GM12878 (cell line): ENCODE measurements around the gene AOC3. TPM values are rescaled to one million over a fixed set of nuclear protein-coding genes. Genes with fewer than 3 reads are reported as not detected.

Experiments used
- ATAC-seq: fragments of 200-7000 bp; cut with Tn5 transposase; 3 replicates; pipeline ENCODE4 v1.9.1; 2020; ENCODE audit warnings: mild to moderate bottlenecking, moderate library complexity
- BruUV-seq: library from RNA; stranded (reverse); fragments of 400-500 nt; replicated peaks from 2 replicates; lab custom pipeline; 2021; lab: Mats Ljungman, UMichigan
- CTCF ChIA-PET: fragments of 300-600 bp; sonication (Branson Sonifier 250); formaldehyde crosslinking; extraction: SDS; loops from one replicate; lab custom pipeline; 2021; ENCODE audit warnings: inconsistent platforms; lab: Yijun Ruan, JAX
- POLR2A ChIA-PET: fragments of 350-600 bp; formaldehyde crosslinking; extraction: SDS; loops from one replicate; lab custom pipeline; 2021; ENCODE audit warnings: inconsistent platforms; lab: Charles Lee
- RAD21 ChIA-PET: fragments of 300-600 bp; sonication (Branson Sonifier 250); formaldehyde crosslinking; loops from one replicate; lab custom pipeline; 2023; ENCODE audit warnings: antibody characterized with exemption; ENCODE audit not compliant: unreplicated experiment; lab: Charles Lee
- SMC1A ChIA-PET: fragments of 300-600 bp; sonication (Branson Sonifier 250); formaldehyde crosslinking; loops from one replicate; lab custom pipeline; 2023; ENCODE audit not compliant: unreplicated experiment, uncharacterized antibody; lab: Charles Lee
- DNase-seq: peaks from one replicate; pipeline ENCODE4 v3.0.0-alpha.2; 2011; ENCODE audit warnings: low read depth, low spot score
- FAIRE-seq: peaks from 3 replicates; lab custom pipeline; 2011; peaks lifted over from hg19 to GRCh38; lab: Jason Lieb, UNC
- H2AFZ ChIP-seq: 2 replicates; pipeline ENCODE4 v1.6.0; 2011; ENCODE audit warnings: low read depth, low read length, control low read depth; ENCODE audit not compliant: control insufficient read depth
- H3K27ac ChIP-seq: 2 replicates; pipeline ENCODE4 v1.5.1; 2011; ENCODE audit warnings: control low read depth; ENCODE audit not compliant: control insufficient read depth, insufficient read depth
- H3K27me3 ChIP-seq, 2 experiments: replicated peaks in 1 of 2; 2 replicates each; pipeline versions ENCODE4 v1.6.0 to v1.6.1; 2011; ENCODE audit warnings: low read length in 1 of 2; ENCODE audit not compliant: control insufficient read depth in 2 of 2, insufficient read depth in 2 of 2
- H3K36me3 ChIP-seq, 2 experiments: 2 replicates each; pipeline ENCODE4 v1.5.1; 2011; ENCODE audit warnings: low read length in 1 of 2; ENCODE audit not compliant: control insufficient read depth in 2 of 2, insufficient read depth in 2 of 2
- H3K4me1 ChIP-seq: 2 replicates; pipeline ENCODE4 v1.6.1; 2011; ENCODE audit warnings: mild to moderate bottlenecking, low read length, moderate library complexity, mixed read lengths; ENCODE audit not compliant: control insufficient read depth, insufficient read depth
- H3K4me2 ChIP-seq: 2 replicates; pipeline ENCODE4 v1.6.0; 2011; ENCODE audit warnings: control low read depth; ENCODE audit not compliant: control insufficient read depth, insufficient read depth
- H3K4me3 ChIP-seq: fragments of 200-600 bp; sonication (generic); 2 replicates; pipeline ENCODE4 v1.5.1; 2016
- H3K79me2 ChIP-seq: 2 replicates; pipeline ENCODE4 v1.6.0; 2011; ENCODE audit warnings: low read length; ENCODE audit not compliant: control insufficient read depth, insufficient read depth
- H3K9ac ChIP-seq: 2 replicates; pipeline ENCODE4 v1.8.0; 2011; ENCODE audit warnings: low read length, control low read depth, mixed read lengths; ENCODE audit not compliant: control insufficient read depth, insufficient read depth
- H3K9me3 ChIP-seq: replicated peaks from 3 replicates; pipeline ENCODE4 v1.5.1; 2011; ENCODE audit warnings: mild to moderate bottlenecking, low read length; ENCODE audit not compliant: control insufficient read depth, insufficient read depth
- H4K20me1 ChIP-seq: 2 replicates; pipeline ENCODE4 v1.6.0; 2011; ENCODE audit not compliant: control insufficient read depth, insufficient read depth
- ATF7 ChIP-seq: fragments of 450-650 bp; IDR thresholded peaks from 2 replicates; pipeline ENCODE4 v1.6.1; 2016; ENCODE audit warnings: low read depth, mild to moderate bottlenecking
- BRCA1 ChIP-seq: IDR thresholded peaks from 2 replicates; pipeline ENCODE4 v1.6.1; 2011; ENCODE audit warnings: low read depth, low read length, improper control_type of control experiment
- CBFB ChIP-seq: IDR thresholded peaks from 2 replicates; pipeline ENCODE4 v1.6.1; 2016; ENCODE audit warnings: antibody characterized with exemption, low read depth
- CREM ChIP-seq: IDR thresholded peaks from 2 replicates; pipeline ENCODE4 v1.6.1; 2014; ENCODE audit warnings: antibody characterized with exemption, low read depth
- E2F8 ChIP-seq: fragments of 450-650 bp; IDR thresholded peaks from 2 replicates; pipeline ENCODE4 v1.6.1; 2018; ENCODE audit warnings: mild to moderate bottlenecking, low read depth, moderate library complexity; ENCODE audit not compliant: partially characterized antibody
- EED ChIP-seq: sonication (generic); IDR thresholded peaks from 2 replicates; pipeline ENCODE4 v1.6.1; 2016; ENCODE audit warnings: antibody characterized with exemption, low read depth
- EGR1 ChIP-seq, 2 experiments: IDR thresholded peaks; 1 replicate in 1 of 2; 2 replicates in 1 of 2; pipeline ENCODE4 v1.6.1; 2011 to 2012; ENCODE audit warnings: low read depth in 2 of 2, low read length in 2 of 2, borderline replicate concordance in 1 of 2, mild to moderate bottlenecking in 1 of 2, moderate library complexity in 1 of 2
- FOXM1 ChIP-seq: IDR thresholded peaks from 2 replicates; pipeline ENCODE4 v1.6.1; 2012; ENCODE audit warnings: low read depth, mild to moderate bottlenecking, inconsistent platforms, low read length, moderate library complexity
- IRF4 ChIP-seq: IDR thresholded peaks from 2 replicates; pipeline ENCODE4 v1.6.1; 2011; ENCODE audit warnings: low read depth, low read length
- MTA2 ChIP-seq: fragments of 450-650 bp; IDR thresholded peaks from 2 replicates; pipeline ENCODE4 v1.6.1; 2016; ENCODE audit warnings: low read depth, mild to moderate bottlenecking, moderate library complexity
- NBN ChIP-seq: fragments of 450-650 bp; IDR thresholded peaks from 2 replicates; pipeline ENCODE4 v1.6.1; 2016
- ZNF24 ChIP-seq: fragments of 450-650 bp; IDR thresholded peaks from 2 replicates; pipeline ENCODE4 v1.6.1; 2017; ENCODE audit warnings: antibody characterized with exemption, mild to moderate bottlenecking
- ZZZ3 ChIP-seq: IDR thresholded peaks from 2 replicates; pipeline ENCODE4 v1.6.1; 2011; ENCODE audit warnings: low read depth; ENCODE audit not compliant: control insufficient read depth, insufficient read length
- WGBS: methylation state at CpG from one replicate; pipeline ENCODE4 v1.1.6; 2016; ENCODE audit warnings: low lambda C conversion rate; ENCODE audit not compliant: insufficient replicate concordance, insufficient coverage; ENCODE audit errors: missing lambda C conversion rate; 5-methylcytosine and 5-hydroxymethylcytosine counted together
- in situ Hi-C: fragments of 300-500 bp; cut with MboI; formaldehyde crosslinking; loops from 9 replicates; pipeline ENCODE4 v1.14.3; 2018; ENCODE audit warnings: mixed read lengths
- intact Hi-C: fragments of 100-400 bp; cut with micrococcal nuclease; formaldehyde crosslinking; loops from one replicate; pipeline ENCODE4 v1.14.2; 2022; ENCODE audit not compliant: unreplicated experiment
- polyA plus RNA-seq, 11 experiments: library from polyadenylated mRNA; depleted of rRNA in 4 of 11; unstranded in 6 of 11; stranded (reverse) in 5 of 11; fragments of >200 nt; fragmentation: Nextera tagmentation in 4 of 11; fragmentation: Illumina TruSeq in 1 of 11; extraction: Ambion mirVana in 4 of 11; extraction: Trizol in 1 of 11; gene quantifications; 1 replicate in 1 of 11; 2 replicates in 10 of 11; pipeline versions ENCODE4 v1.2.1 to v1.2.3, GENCODE V29; 2011 to 2016; ENCODE audit warnings: inconsistent platforms in 2 of 11, missing spikeins in 2 of 11, low read depth in 1 of 11
- total RNA-seq, 4 experiments: library from RNA; depleted of rRNA in 3 of 4; stranded (reverse); fragments of >200 nt in 3 of 4; fragmentation: Illumina TruSeq in 1 of 4; extraction: Trizol in 1 of 4; gene quantifications; 2 replicates each; pipeline versions ENCODE4 v1.2.1 to v1.2.3, GENCODE V29; 2013 to 2021
- TF ChIP-seq, protein P1 (sequence below): IDR thresholded peaks from 2 replicates; pipeline ENCODE4 v1.6.1; 2012; ENCODE audit warnings: low read depth, low read length, improper control_type of control experiment

Gene AOC3
- total and polyA plus RNA-seq, 10 of the 15 experiments (the other 5 are each of a cell fraction or from before 2014, with no cell fraction given) = 0.02 to 0.91 (median 0.34) TPM; not detected in 2

GRCh38 chr17:42889809-42890208 is 38.8 kb downstream of the AOC3 start:
- Histone ChIP-seq H4K20me1 (no peaks in the 10 kb centered on the region), H3K9ac (no peak overlapping the region), H3K27ac (no peak overlapping the region), H3K79me2 (no peaks in the 10 kb centered on the region), H3K4me3 (no peak overlapping the region), H2AFZ (no peak overlapping the region), H3K4me2 (no peak overlapping the region), H3K4me1 (no peaks in the 10 kb centered on the region), H3K36me3 (no peaks in the 10 kb centered on the region), H3K9me3 (no peaks in the 10 kb centered on the region), H3K27me3 (no peaks in the 10 kb centered on the region)
- no TSS peak for BruUV-seq
- intact Hi-C loops (no loop called here), in situ Hi-C loops (no loop called here)
- ChIA-PET RAD21 (no interaction called here), CTCF (no interaction called here), SMC1A (no interaction called here), POLR2A (no interaction called here)
- DNase-seq (no peak), ATAC-seq (no peak), FAIRE-seq (no peak)
- TF ChIP-seq EGR1 (IDR thresholded peaks at IDR 0.05; ENCODE audit: borderline replicate concordance in 1 of 2, low read depth in 2 of 2, low read length in 2 of 2) (no peak), ZZZ3 (no peak), ZNF24 (no peak), CREM (no peak), FOXM1 (no peak), CBFB (no peak), EED (no peak), ATF7 (no peak), E2F8 (no peak), BRCA1 (no peak), MTA2 (no peak), NBN (no peak), IRF4 (no peak)
- TF ChIP-seq, protein P1, sequence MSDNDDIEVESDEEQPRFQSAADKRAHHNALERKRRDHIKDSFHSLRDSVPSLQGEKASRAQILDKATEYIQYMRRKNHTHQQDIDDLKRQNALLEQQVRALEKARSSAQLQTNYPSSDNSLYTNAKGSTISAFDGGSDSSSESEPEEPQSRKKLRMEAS = no peak
- WGBS = 51% methylated on average over 7 of the region's 7 CpGs
